ENCODE results near the gene ZNF93. TPM values are rescaled to one million over a fixed set of nuclear protein-coding genes. Genes with fewer than 3 reads are reported as not detected.
"Not testable (repeated sequence)": the region's sequence is repeated elsewhere in the genome, so short reads cannot be mapped to it uniquely, and the experiment has no call there.

Gene ZNF93
- total RNA-seq (10.5 TPM), polyA plus RNA-seq (ENCODE audit: insufficient read depth in 1 of 8, insufficient read length in 8 of 8, low replicate concordance in 1 of 8) (10 to 100 TPM in 4 of 8 donors, 1 to 10 TPM in 4; 8.1 to 11.8 (median 9.8) TPM)
- long read RNA-seq, donor 1 = 0 reads
- long read RNA-seq, donor 2, partial matches to known transcripts = 0 of 1 reads
- long read RNA-seq, donor 2, other reads (novel, unspliced or antisense) = 0 of 1 reads
- long read RNA-seq, donor 3, partial matches to known transcripts = 0 of 4 reads
- long read RNA-seq, donor 3, other reads (novel, unspliced or antisense) = 0 of 4 reads
- long read RNA-seq, donor 4, partial matches to known transcripts = 0 of 2 reads
- long read RNA-seq, donor 4, other reads (novel, unspliced or antisense) = 0 of 2 reads
- long read RNA-seq, donor 5, transcript ZNF93-201 (4 exons, 2,648 nt) = major isoform, 5 of 6 reads
- long read RNA-seq, donor 5, partial matches to known transcripts = 0 of 6 reads
- long read RNA-seq, donor 5, other reads (novel, unspliced or antisense) = 0 of 6 reads
- long read RNA-seq, donor 6, partial matches to known transcripts = 0 of 22 reads
- long read RNA-seq, donor 6, other reads (novel, unspliced or antisense) = 20 of 22 reads
- long read RNA-seq, donor 7, partial matches to known transcripts = 0 of 4 reads
- long read RNA-seq, donor 7, other reads (novel, unspliced or antisense) = 0 of 4 reads
- long read RNA-seq, donor 8, partial matches to known transcripts = 0 of 2 reads
- long read RNA-seq, donor 8, other reads (novel, unspliced or antisense) = 0 of 2 reads
- long read RNA-seq, donor 9, partial matches to known transcripts = 0 of 2 reads
- long read RNA-seq, donor 9, other reads (novel, unspliced or antisense) = 0 of 2 reads
- long read RNA-seq, donor 10, transcript ZNF93-201 (4 exons, 2,648 nt) = major isoform, 6 of 6 reads
- long read RNA-seq, donor 10, partial matches to known transcripts = 0 of 6 reads
- long read RNA-seq, donor 10, other reads (novel, unspliced or antisense) = 0 of 6 reads
- long read RNA-seq, donor 11, partial matches to known transcripts = 0 of 2 reads
- long read RNA-seq, donor 11, other reads (novel, unspliced or antisense) = 0 of 2 reads

DNA sequence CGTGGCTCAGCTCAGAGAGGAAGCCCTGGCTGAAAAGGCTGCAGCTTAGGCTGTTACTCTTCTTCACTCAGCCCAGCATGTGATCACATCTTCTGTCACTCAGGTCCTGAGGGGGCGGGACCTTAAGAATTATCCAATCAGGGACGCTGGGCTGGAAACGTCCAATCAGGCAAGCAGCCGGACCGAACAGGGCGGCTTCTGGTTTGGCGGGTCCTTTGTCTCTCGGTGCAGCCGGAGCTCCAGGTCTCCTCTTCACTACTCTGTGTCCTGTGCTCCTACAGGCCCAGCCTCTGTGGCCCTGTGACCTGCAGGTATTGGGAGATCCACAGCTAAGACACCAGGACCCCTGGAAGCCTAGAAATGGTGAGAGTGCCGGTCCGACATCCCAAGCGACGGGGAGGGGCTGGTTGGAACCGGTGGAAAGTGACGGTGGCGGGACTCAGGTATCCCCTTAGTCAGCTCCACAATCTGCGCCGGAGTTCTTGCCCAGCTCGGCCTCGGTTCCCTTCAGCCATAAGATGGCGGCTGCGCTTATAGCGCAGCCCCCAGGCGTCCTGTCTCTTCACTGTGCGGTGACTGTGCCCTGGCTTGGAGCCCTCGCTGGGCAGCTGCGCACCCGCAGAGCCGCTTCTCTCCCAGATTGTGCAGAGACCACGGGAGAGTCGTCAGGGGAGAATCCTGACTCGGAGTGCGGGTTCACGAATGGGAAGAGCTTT lies at the start of gene ZNF93:
TSS of gene ZNF93 (plus strand) at position 218 of the 716 bp plus-strand sequence. CDS start at position 361, 143 bp downstream.
- peaks cover 4% of the 10 kb centered on the region for H3K36me3 ChIP-seq (ENCODE audit: control insufficient read depth, insufficient read depth, low read length)
- peak; percentile 99 for DNase-seq
- peaks cover 11% of the 10 kb centered on the region for H3K9me3 ChIP-seq (replicated peaks; ENCODE audit: control insufficient read depth, low read depth, low read length)
- H3K4me3 ChIP-seq (ENCODE audit: low read length) = peak within 1 kb of the TSS; percentile 84
- H3K27me3 ChIP-seq (ENCODE audit: control insufficient read depth, insufficient read depth, low read length) = no peaks in the 10 kb centered on the region
- 0% methylated on average over 29 of the region's 35 CpGs for WGBS (ENCODE audit: insufficient coverage)
- H3K27ac ChIP-seq (ENCODE audit: low read length) = peak within 1 kb of the TSS; percentile 99
- peaks cover 5% of the 10 kb centered on the region for H3K4me1 ChIP-seq (ENCODE audit: control insufficient read depth, insufficient read depth, low read length)

DNA sequence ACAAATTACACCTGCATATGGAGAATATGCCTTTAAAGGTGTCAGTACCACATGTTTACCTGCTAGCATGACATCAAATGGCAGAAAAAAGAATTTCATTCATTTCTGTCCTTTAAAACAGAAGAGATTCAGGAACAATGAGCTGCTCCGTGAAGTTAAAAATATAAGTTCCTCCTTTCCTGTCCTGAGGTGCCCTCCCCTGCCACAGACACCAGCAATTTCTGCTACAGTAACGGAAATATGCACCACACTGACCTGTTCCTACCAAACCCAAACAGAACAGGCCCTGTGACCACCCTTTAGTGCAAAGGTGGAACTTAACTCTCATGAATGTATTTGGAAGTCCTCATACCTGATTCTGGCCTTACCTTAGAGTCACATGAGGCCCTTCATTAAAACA lies 49.0 kb upstream of the ZNF93 start:
- H3K4me3 ChIP-seq (ENCODE audit: low read length); DNase-seq; H3K27me3 ChIP-seq (ENCODE audit: control insufficient read depth, insufficient read depth, low read length); H3K27ac ChIP-seq (ENCODE audit: low read length); H3K9me3 ChIP-seq (replicated peaks; ENCODE audit: control insufficient read depth, low read depth, low read length); H3K4me1 ChIP-seq (ENCODE audit: control insufficient read depth, insufficient read depth, low read length); H3K36me3 ChIP-seq (ENCODE audit: control insufficient read depth, insufficient read depth, low read length): not testable (repeated sequence)
- 83% methylated on average over 1 of the region's 2 CpGs for WGBS (ENCODE audit: insufficient coverage)

DNA sequence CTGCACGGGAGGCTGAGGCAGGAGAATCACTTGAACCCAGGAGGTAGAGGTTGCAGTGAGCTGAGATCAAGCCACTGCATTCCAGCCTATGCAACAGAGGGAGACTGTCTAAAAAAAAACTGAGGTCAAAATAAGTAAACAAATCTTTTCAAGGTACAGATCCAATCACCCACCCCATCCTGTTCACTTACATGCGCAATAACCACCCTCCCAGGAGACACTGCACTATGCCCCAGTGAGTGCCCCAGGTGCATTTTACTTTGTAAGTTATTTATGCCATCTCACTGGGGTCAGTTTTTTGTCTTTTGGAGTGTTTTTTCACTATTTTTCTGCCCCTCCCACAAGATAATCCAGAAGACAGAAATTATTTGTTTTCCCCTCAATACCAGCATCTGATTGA lies 42.0 kb upstream of the ZNF93 start:
- no peak for DNase-seq
- no CpG with 5 or more reads among the region's 2 CpGs for WGBS (ENCODE audit: insufficient coverage)
- H3K4me1 ChIP-seq (ENCODE audit: control insufficient read depth, insufficient read depth, low read length) = no peaks in the 10 kb centered on the region
- H3K27me3 ChIP-seq (ENCODE audit: control insufficient read depth, insufficient read depth, low read length) = peaks cover 7% of the 10 kb centered on the region
- no peaks in the 10 kb centered on the region for H3K9me3 ChIP-seq (replicated peaks; ENCODE audit: control insufficient read depth, low read depth, low read length)
- no peaks in the 10 kb centered on the region for H3K36me3 ChIP-seq (ENCODE audit: control insufficient read depth, insufficient read depth, low read length)
- H3K27ac ChIP-seq (ENCODE audit: low read length) = no peak overlapping the region
- H3K4me3 ChIP-seq (ENCODE audit: low read length) = no peak overlapping the region

DNA sequence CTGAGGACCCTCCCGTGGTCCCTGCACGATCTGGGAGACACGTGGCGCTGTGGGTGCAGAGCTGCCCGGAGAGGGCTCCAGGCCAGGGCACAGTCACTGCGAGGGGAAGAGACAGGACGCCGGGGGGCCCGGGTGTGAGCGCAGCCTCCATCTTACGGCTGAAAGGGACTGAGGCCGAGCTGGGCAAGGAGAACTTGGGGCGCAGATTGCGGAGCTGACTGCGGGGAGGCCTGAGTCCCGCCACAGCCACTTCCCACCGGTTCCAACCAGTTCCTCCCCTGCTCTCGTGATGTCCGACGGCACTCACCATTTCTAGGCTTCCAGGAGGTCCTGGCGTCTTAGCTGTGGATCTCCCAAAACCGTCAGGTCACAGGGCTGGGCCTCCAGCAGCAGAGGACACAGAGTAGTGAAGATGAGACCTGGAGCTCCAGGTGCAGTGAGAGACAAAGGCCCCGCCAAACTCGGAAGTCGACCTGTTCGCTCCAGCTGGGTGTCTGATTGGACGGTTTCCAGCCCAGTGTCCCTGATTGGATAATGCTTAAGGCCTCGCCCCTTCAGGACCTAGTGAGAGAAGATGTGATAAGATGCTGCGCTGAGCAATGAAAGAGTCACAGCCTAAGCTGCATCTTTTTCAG lies 39.9 kb upstream of the ZNF93 start:
- Histone ChIP-seq H3K4me3 (ENCODE audit: low read length) (peak overlapping the region; percentile 30), H3K27ac (ENCODE audit: low read length) (no peak overlapping the region), H3K27me3 (ENCODE audit: control insufficient read depth, insufficient read depth, low read length) (peaks cover 7% of the 10 kb centered on the region), H3K36me3 (ENCODE audit: control insufficient read depth, insufficient read depth, low read length) (no peaks in the 10 kb centered on the region), H3K4me1 (ENCODE audit: control insufficient read depth, insufficient read depth, low read length) (no peaks in the 10 kb centered on the region), H3K9me3 (replicated peaks; ENCODE audit: control insufficient read depth, low read depth, low read length) (no peaks in the 10 kb centered on the region)
- 6% methylated on average over 26 of the region's 29 CpGs for WGBS (ENCODE audit: insufficient coverage)
- peak; percentile 65 for DNase-seq

DNA sequence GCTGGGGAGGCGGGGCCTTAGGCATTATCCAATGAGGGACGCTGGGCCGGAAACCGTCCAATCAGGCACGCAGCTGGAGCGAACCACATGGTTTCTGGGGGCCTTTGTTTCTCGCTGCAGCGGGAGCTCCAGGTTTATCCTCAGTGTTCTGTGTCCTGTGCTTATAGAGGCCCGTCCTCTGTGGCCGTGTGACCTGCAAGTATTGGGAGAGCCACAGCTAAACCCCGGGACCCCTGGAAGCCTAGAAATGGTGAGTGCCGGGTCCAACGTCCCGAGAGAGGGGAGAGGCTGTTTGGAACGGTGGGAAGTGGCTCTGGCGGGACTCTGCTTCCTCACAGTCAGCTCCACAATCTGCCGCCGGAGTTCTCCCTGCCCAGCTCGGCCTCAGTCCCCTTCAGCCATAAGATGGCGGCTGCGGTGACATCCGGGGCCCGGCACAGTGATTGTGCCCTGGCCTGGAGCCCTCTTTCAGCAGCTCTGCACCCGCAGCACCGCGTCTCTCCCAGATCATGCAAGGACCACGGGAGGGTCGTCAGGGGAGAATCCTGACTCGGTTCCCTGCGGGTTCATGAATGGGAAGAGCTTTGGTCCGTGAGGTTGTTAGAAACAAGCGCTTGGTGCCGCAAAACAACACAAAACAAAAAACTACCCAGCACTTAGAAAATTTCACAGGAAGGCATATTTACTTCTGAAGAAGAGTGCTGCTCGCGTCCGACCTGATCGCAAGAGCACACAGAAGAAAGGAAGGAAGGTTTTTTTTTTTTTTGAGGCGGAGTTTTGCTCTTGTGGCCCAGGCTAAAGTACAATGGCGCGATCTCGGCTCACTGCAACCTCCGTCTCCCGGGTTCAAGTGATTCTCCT lies 34.8 kb upstream of the ZNF93 start, which contains the start of gene ZNF253:
TSS of gene ZNF253 (plus strand) at position 133 of the 861 bp plus-strand sequence. CDS start at position 248, 115 bp downstream.
- WGBS (ENCODE audit: insufficient coverage) = 0% methylated on average over 30 of the region's 43 CpGs
- Histone ChIP-seq H3K4me3 (ENCODE audit: low read length) (peak within 1 kb of the TSS; percentile 83), H3K9me3 (replicated peaks; ENCODE audit: control insufficient read depth, low read depth, low read length) (peaks cover 4% of the 10 kb centered on the region), H3K27ac (ENCODE audit: low read length) (peak within 1 kb of the TSS; percentile 98), H3K27me3 (ENCODE audit: control insufficient read depth, insufficient read depth, low read length) (peaks cover 3% of the 10 kb centered on the region), H3K36me3 (ENCODE audit: control insufficient read depth, insufficient read depth, low read length) (peaks cover 2% of the 10 kb centered on the region), H3K4me1 (ENCODE audit: control insufficient read depth, insufficient read depth, low read length) (peaks cover 4% of the 10 kb centered on the region)
- DNase-seq = peak; percentile 99

DNA sequence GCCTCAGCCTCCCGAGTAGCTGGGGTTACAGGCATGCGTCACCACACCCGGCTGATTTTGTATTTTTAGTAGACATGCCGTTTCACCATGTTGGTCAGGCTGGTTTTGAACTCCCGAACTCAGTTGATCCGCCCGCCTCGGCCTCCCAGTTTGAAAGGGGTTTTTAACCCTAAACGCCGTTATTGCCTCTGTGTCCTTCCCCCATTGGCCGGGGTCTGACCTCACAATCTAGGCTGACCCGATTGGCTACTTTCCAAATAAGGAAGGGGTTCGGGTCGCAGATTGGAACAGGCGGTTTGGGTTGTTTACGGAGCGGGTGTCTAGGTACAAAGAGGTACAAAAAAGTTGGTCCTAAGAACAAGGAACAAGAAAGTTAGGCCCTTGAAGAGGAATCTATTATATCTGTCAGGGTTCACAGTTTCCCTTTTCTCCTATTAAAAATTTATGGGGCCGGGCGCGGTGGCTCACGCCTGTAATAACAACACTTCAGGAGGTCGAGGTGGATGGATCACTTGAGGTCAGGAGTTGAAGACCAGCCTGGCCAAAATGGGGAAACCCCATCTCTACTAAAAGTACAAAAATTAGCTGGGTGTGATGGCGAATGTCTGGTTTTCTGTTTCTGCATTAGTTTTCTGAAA lies 34.0 kb upstream of the ZNF93 start:
- Histone ChIP-seq H3K27ac (ENCODE audit: low read length) (peak overlapping the region; percentile 98), H3K27me3 (ENCODE audit: control insufficient read depth, insufficient read depth, low read length) (no peaks in the 10 kb centered on the region), H3K4me3 (ENCODE audit: low read length) (peak overlapping the region; percentile 83), H3K4me1 (ENCODE audit: control insufficient read depth, insufficient read depth, low read length) (peaks cover 4% of the 10 kb centered on the region), H3K36me3 (ENCODE audit: control insufficient read depth, insufficient read depth, low read length) (peaks cover 2% of the 10 kb centered on the region), H3K9me3 (replicated peaks; ENCODE audit: control insufficient read depth, low read depth, low read length) (peaks cover 6% of the 10 kb centered on the region)
- peak; percentile 30 for DNase-seq
- 0% methylated on average over 10 of the region's 23 CpGs for WGBS (ENCODE audit: insufficient coverage)

DNA sequence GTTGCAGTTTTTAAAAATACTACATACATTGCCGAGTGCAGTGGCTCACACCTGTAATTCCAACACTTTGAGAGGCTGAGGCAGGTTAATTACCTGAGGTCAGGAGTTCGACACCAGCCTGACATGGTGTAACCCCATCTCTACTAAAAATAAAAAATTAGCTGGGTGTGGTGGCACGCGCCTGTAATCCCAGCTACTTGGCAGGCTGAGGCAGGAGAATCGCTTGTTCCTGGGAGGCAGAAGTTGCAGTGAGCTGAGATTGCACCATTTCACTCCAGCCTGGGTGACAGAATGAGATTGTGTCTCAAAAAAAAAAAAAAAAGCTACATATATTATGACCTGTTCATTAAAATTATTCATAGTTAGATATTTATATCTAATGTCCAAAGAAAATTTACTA lies 30.7 kb upstream of the ZNF93 start:
- no CpG with 5 or more reads among the region's 5 CpGs for WGBS (ENCODE audit: insufficient coverage)
- DNase-seq; H3K27me3 ChIP-seq (ENCODE audit: control insufficient read depth, insufficient read depth, low read length); H3K4me3 ChIP-seq (ENCODE audit: low read length); H3K27ac ChIP-seq (ENCODE audit: low read length); H3K36me3 ChIP-seq (ENCODE audit: control insufficient read depth, insufficient read depth, low read length); H3K4me1 ChIP-seq (ENCODE audit: control insufficient read depth, insufficient read depth, low read length): not testable (repeated sequence)
- H3K9me3 ChIP-seq (replicated peaks; ENCODE audit: control insufficient read depth, low read depth, low read length) = peaks cover 18% of the 10 kb centered on the region

DNA sequence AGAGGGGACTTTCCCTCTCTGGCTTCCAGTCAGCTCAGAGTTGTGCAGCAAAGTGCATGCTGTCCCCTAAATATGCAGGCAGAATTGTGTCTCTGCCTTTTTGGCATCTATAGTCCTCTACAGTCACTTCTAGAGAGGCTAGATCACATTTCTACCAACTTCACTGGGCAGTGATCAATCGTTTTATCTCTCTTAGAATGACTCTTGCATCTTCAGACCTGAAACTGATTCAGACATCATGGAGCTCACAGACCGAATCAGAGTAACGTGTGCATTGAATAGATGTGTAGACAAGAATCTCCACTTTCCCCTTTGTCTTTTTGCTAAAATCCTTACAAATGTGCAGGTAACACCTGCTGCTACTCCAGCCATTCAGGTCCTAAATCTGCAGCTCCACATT lies 28.8 kb upstream of the ZNF93 start:
- Histone ChIP-seq H3K4me1 (ENCODE audit: control insufficient read depth, insufficient read depth, low read length) (peaks cover under 1% of the 10 kb centered on the region), H3K4me3 (ENCODE audit: low read length) (no peak overlapping the region), H3K36me3 (ENCODE audit: control insufficient read depth, insufficient read depth, low read length) (peaks cover 10% of the 10 kb centered on the region), H3K27me3 (ENCODE audit: control insufficient read depth, insufficient read depth, low read length) (no peaks in the 10 kb centered on the region), H3K27ac (ENCODE audit: low read length) (no peak overlapping the region), H3K9me3 (replicated peaks; ENCODE audit: control insufficient read depth, low read depth, low read length) (peaks cover 21% of the 10 kb centered on the region)
- WGBS (ENCODE audit: insufficient coverage) = no CpG with 5 or more reads among the region's 3 CpGs
- DNase-seq = no peak
